H9 (cell line): ENCODE data around the gene TMEM79. TPM values are rescaled to one million over a fixed set of nuclear protein-coding genes. Genes with fewer than 3 reads are reported as not detected.

Experiments
- DNase-seq: peaks from one replicate; pipeline ENCODE4 v3.0.0-alpha.2; 2017
- H2AFZ ChIP-seq: one replicate; pipeline ENCODE4 v1.6.1; 2013; ENCODE audit warnings: mild to moderate bottlenecking, low read length, control low read depth, moderate library complexity
- H2AK5ac ChIP-seq: 2 replicates; pipeline ENCODE4 v1.6.1; 2013; ENCODE audit warnings: low read length, control low read depth, mixed read lengths; ENCODE audit not compliant: insufficient read length
- H2BK120ac ChIP-seq: one replicate; pipeline ENCODE4 v1.6.1; 2013; ENCODE audit warnings: low read depth, mild to moderate bottlenecking, low read length, control low read depth, inconsistent platforms; ENCODE audit not compliant: poor library complexity, severe bottlenecking
- H2BK12ac ChIP-seq: 2 replicates; pipeline ENCODE4 v1.6.1; 2013; ENCODE audit warnings: low read length, control low read depth, mixed read lengths, low read depth; ENCODE audit not compliant: insufficient read length
- H2BK15ac ChIP-seq: 2 replicates; pipeline ENCODE4 v1.6.1; 2013; ENCODE audit warnings: low read depth, low read length, control low read depth
- H2BK20ac ChIP-seq: one replicate; pipeline ENCODE4 v1.6.1; 2013; ENCODE audit warnings: low read depth, mild to moderate bottlenecking, low read length, control low read depth, inconsistent platforms; ENCODE audit not compliant: poor library complexity, severe bottlenecking
- H2BK5ac ChIP-seq: 2 replicates; pipeline ENCODE4 v1.6.1; 2013; ENCODE audit warnings: low read length, control low read depth, mixed read lengths; ENCODE audit not compliant: insufficient read length
- H3K14ac ChIP-seq: 2 replicates; pipeline ENCODE4 v1.6.1; 2013; ENCODE audit warnings: low read length, control low read depth; ENCODE audit not compliant: insufficient read depth
- H3K18ac ChIP-seq: 2 replicates; pipeline ENCODE4 v1.6.1; 2013; ENCODE audit warnings: low read depth, mild to moderate bottlenecking, mixed read lengths, low read length, control low read depth; ENCODE audit not compliant: insufficient read length
- H3K23ac ChIP-seq: 2 replicates; pipeline ENCODE4 v1.6.1; 2013; ENCODE audit warnings: low read length, control low read depth, mixed read lengths, low read depth; ENCODE audit not compliant: insufficient read length
- H3K23me2 ChIP-seq: 2 replicates; pipeline ENCODE4 v1.6.1; 2013; ENCODE audit warnings: low read depth, mild to moderate bottlenecking, mixed read lengths, low read length, control low read depth; ENCODE audit not compliant: insufficient read length, poor library complexity, severe bottlenecking
- H3K27ac ChIP-seq: 2 replicates; pipeline ENCODE4 v1.5.1; 2013; ENCODE audit warnings: low read length, control low read depth, mixed read lengths, low read depth; ENCODE audit not compliant: insufficient read length
- H3K27me3 ChIP-seq: 2 replicates; pipeline ENCODE4 v1.6.1; 2013; ENCODE audit warnings: low read length, control low read depth, inconsistent platforms; ENCODE audit not compliant: insufficient read depth
- H3K4ac ChIP-seq: 2 replicates; pipeline ENCODE4 v1.6.1; 2013; ENCODE audit warnings: low read depth, mild to moderate bottlenecking, control low read depth, inconsistent platforms, low read length, moderate library complexity
- H3K4me1 ChIP-seq: 2 replicates; pipeline ENCODE4 v1.6.1; 2013; ENCODE audit warnings: low read length, control low read depth, inconsistent platforms; ENCODE audit not compliant: insufficient read depth
- H3K4me2 ChIP-seq: 2 replicates; pipeline ENCODE4 v1.6.1; 2013; ENCODE audit warnings: low read length, control low read depth, mixed read lengths; ENCODE audit not compliant: insufficient read length, insufficient read depth
- H3K56ac ChIP-seq: 2 replicates; pipeline ENCODE4 v1.6.1; 2013; ENCODE audit warnings: low read depth, mild to moderate bottlenecking, mixed read lengths, low read length, control low read depth; ENCODE audit not compliant: insufficient read length
- H3K79me1 ChIP-seq: 2 replicates; pipeline ENCODE4 v1.6.1; 2013; ENCODE audit warnings: low read depth, mild to moderate bottlenecking, moderate library complexity, low read length, control low read depth, inconsistent platforms; ENCODE audit not compliant: insufficient read depth, poor library complexity, severe bottlenecking
- H3K79me2 ChIP-seq: 2 replicates; pipeline ENCODE4 v1.6.1; 2013; ENCODE audit warnings: low read length, control low read depth, inconsistent platforms; ENCODE audit not compliant: insufficient read depth
- H3K9ac ChIP-seq: 2 replicates; pipeline ENCODE4 v1.6.1; 2013; ENCODE audit warnings: low read length, control low read depth, mixed read lengths; ENCODE audit not compliant: insufficient read length; ENCODE audit errors: extremely low read depth
- H3K9me3 ChIP-seq: one replicate; pipeline ENCODE4 v1.6.1; 2013; ENCODE audit warnings: low read depth, low read length, inconsistent platforms; ENCODE audit not compliant: control insufficient read depth
- H3T11ph ChIP-seq: one replicate; pipeline ENCODE4 v1.6.1; 2013; ENCODE audit warnings: mild to moderate bottlenecking, low read length, control low read depth, inconsistent platforms
- H4K20me1 ChIP-seq: one replicate; pipeline ENCODE4 v1.6.1; 2013; ENCODE audit not compliant: control insufficient read depth, insufficient read length, insufficient read depth
- H4K5ac ChIP-seq: 2 replicates; pipeline ENCODE4 v1.6.1; 2013; ENCODE audit warnings: low read depth, mild to moderate bottlenecking, mixed read lengths, low read length, control low read depth; ENCODE audit not compliant: insufficient read length
- H4K8ac ChIP-seq: replicated peaks from 2 replicates; pipeline ENCODE4 v1.6.1; 2013; ENCODE audit warnings: low read length, control low read depth, mixed read lengths, low read depth; ENCODE audit not compliant: insufficient read length
- H4K91ac ChIP-seq: 2 replicates; pipeline ENCODE4 v1.6.1; 2013; ENCODE audit warnings: low read depth, mild to moderate bottlenecking, moderate library complexity, mixed read lengths, low read length, control low read depth; ENCODE audit not compliant: insufficient read length
- H3K27ac Mint-ChIP-seq, 3 experiments: 2 replicates in 2 of 3; 3 replicates in 1 of 3; pipeline ENCODE4 v1.8.0; 2020 to 2021; ENCODE audit warnings: mixed read lengths in 3 of 3, mild to moderate bottlenecking in 1 of 3, moderate library complexity in 1 of 3
- H3K27me3 Mint-ChIP-seq: 2 replicates; pipeline ENCODE4 v1.8.0; 2021; ENCODE audit warnings: low read depth, mild to moderate bottlenecking, moderate library complexity, mixed read lengths
- H3K36me3 Mint-ChIP-seq, 3 experiments: 2 replicates in 2 of 3; 3 replicates in 1 of 3; pipeline ENCODE4 v1.8.0; 2020 to 2021; ENCODE audit warnings: low read depth in 3 of 3, mixed read lengths in 3 of 3; ENCODE audit not compliant: insufficient read depth in 1 of 3
- H3K4me1 Mint-ChIP-seq, 2 experiments: 2 replicates each; pipeline ENCODE4 v1.8.0; 2020; ENCODE audit warnings: mixed read lengths in 2 of 2
- H3K4me3 Mint-ChIP-seq, 2 experiments: 2 replicates in 1 of 2; 3 replicates in 1 of 2; pipeline ENCODE4 v1.8.0; 2020 to 2021; ENCODE audit warnings: mild to moderate bottlenecking in 2 of 2, mixed read lengths in 2 of 2, moderate library complexity in 1 of 2
- H3K9me3 Mint-ChIP-seq, 2 experiments: 2 replicates in 1 of 2; 3 replicates in 1 of 2; pipeline ENCODE4 v1.8.0; 2020; ENCODE audit warnings: mild to moderate bottlenecking in 2 of 2, mixed read lengths in 2 of 2, moderate library complexity in 1 of 2
- CTCF ChIP-seq: fragments of 200-600 bp; sonication (generic); conservative IDR thresholded peaks from 3 replicates; pipeline ENCODE4 v1.8.0; 2021; ENCODE audit warnings: antibody characterized with exemption, mild to moderate bottlenecking
- WGBS: extraction: QIAGEN DNeasy Blood & Tissue Kit; methylation state at CpG from one replicate; pipeline ENCODE4 v1.1.7; 2013; ENCODE audit warnings: missing lambda C conversion rate, low lambda C conversion rate, mixed read lengths; ENCODE audit not compliant: insufficient read length; ENCODE audit errors: extremely low coverage; 5-methylcytosine and 5-hydroxymethylcytosine counted together
- total RNA-seq: library from RNA; stranded (reverse); gene quantifications from 2 replicates; pipeline ENCODE4 v1.2.1, GENCODE V29; 2021

The TMEM79 gene
- total RNA-seq, 1 experiment from 2014 or later, result 2.6 TPM

DNA sequence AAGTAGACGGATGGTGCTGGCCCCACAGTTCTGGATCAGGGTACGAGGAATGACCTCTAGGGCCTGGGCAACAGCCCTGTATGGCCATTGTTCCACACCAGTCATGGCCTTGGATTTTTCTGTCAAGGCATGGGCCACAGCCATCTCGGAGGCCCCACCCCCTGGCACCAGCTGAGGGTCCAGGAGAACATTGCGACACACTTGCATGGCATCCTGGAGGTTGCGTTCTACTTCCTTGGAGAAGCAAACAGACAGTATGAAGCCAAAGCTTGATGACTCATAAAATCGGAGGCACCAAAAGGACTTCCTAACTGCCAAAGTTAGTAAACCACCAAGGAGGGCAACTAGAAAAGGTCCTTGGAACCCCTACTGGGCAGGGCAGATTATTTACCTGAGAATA lies 26.8 kb downstream of the TMEM79 start:
- no peak overlapping the region for H3K4me3 Mint-ChIP-seq
- DNase-seq, result no peak

More for the DNA sequence above, 26.8 kb downstream of the TMEM79 start:
- Histone ChIP-seq H2BK120ac (no peak overlapping the region), H2AFZ (no peak overlapping the region), H4K91ac (no peak overlapping the region), H3K4me2 (no peak overlapping the region), H2BK5ac (no peak overlapping the region), H4K20me1 (no peaks in the 10 kb centered on the region), H3K23me2 (no peaks in the 10 kb centered on the region), H2BK15ac (no peak overlapping the region), H4K5ac (no peak overlapping the region), H3K27me3 (no peaks in the 10 kb centered on the region), H2AK5ac (no peak overlapping the region), H3K23ac (no peak overlapping the region), H3K27ac (no peak overlapping the region), H2BK20ac (no peak overlapping the region), H3K9ac (no peak overlapping the region), H3K4me1 (no peaks in the 10 kb centered on the region), H3K18ac (no peak overlapping the region), H4K8ac (no peak overlapping the region), H3T11ph (no peak overlapping the region), H2BK12ac (no peak overlapping the region), H3K56ac (no peak overlapping the region), H3K4ac (no peak overlapping the region), H3K79me2 (no peaks in the 10 kb centered on the region), H3K79me1 (no peaks in the 10 kb centered on the region), H3K9me3 (no peaks in the 10 kb centered on the region), H3K14ac (no peak overlapping the region)
- no peaks in the 10 kb centered on the region for H3K9me3 Mint-ChIP-seq
- WGBS, result no CpG with 5 or more reads among the region's 6 CpGs
- no peaks in the 10 kb centered on the region; the same call in 1 of the 2 replicates for H3K27me3 Mint-ChIP-seq
- TF ChIP-seq CTCF, result no peak
- H3K36me3 Mint-ChIP-seq, result peaks cover 46 to 91% (median 84%) of the 10 kb centered on the region in 3 experiments
- no peak overlapping the region for H3K27ac Mint-ChIP-seq
- no peaks in the 10 kb centered on the region for H3K4me1 Mint-ChIP-seq
